ENCODE results near the gene OPN1SW.

DNA sequence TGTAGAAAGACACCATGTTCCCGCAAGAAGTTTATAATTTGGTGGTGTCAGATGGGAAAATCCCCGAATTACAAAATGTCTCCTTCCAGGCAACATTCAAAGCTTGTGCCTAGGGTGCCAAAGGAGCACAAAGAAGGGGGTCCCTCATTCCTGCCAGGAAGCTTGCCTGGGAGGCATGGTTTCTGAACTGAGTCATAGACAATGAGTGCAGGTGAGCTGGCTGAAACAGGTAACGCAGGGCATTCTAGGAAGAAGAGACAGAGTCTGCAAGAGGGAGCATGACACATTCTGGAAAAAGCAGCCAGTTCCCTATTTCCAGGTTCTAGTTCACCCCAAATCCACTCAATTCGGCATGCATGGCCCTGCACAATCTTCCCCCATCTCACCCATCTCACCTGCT is 48.4 kb downstream of the OPN1SW start:
- TF ChIP-seq CTCF (IDR thresholded peaks at IDR 0.05) (no peak), ZFX (IDR thresholded peaks at IDR 0.05; ENCODE audit: borderline replicate concordance) (no peak)

Data from 22Rv1 (cell line).